HG03139 (cell line): ENCODE data around the gene CDH3.

Experiments
- ATAC-seq: cut with Tn5 transposase; IDR thresholded peaks from one replicate; pipeline ENCODE4 v1.9.1; 2021; ENCODE audit not compliant: unreplicated experiment

Gene CDH3

GRCh38 chr16:68644715-68645493 lies at the start of gene CDH3:
TSS of gene CDH3 (plus strand) at chr16:68645310. CDS start at chr16:68645380, 70 bp downstream.
- ATAC-seq: no peak

- ATAC-seq: no peak
These were observed 48.8 kb upstream of the CDH3 start for GRCh38 chr16:68596266-68596665.

- no peak for ATAC-seq
These were observed 45.5 kb upstream of the CDH3 start for GRCh38 chr16:68599586-68599985.

- ATAC-seq: no peak
These were observed 39.4 kb upstream of the CDH3 start for GRCh38 chr16:68605746-68606145.

GRCh38 chr16:68607443-68607842 lies 37.7 kb upstream of the CDH3 start:
- ATAC-seq: no peak

GRCh38 chr16:68608330-68608729 lies 36.8 kb upstream of the CDH3 start:
- ATAC-seq: no peak

- ATAC-seq: no peak
These were observed 32.1 kb upstream of the CDH3 start for GRCh38 chr16:68612996-68613395.

- ATAC-seq: no peak
These were observed 27.4 kb upstream of the CDH3 start for GRCh38 chr16:68617734-68618133.

GRCh38 chr16:68626557-68626956 lies 18.6 kb upstream of the CDH3 start:
- no peak for ATAC-seq

- no peak for ATAC-seq
These were observed 17.1 kb upstream of the CDH3 start for GRCh38 chr16:68627951-68628425.

- no peak for ATAC-seq
These were observed 15.7 kb upstream of the CDH3 start for GRCh38 chr16:68629351-68629910.

GRCh38 chr16:68636064-68636560 lies 9.0 kb upstream of the CDH3 start:
- no peak for ATAC-seq

GRCh38 chr16:68636818-68637217 lies 8.3 kb upstream of the CDH3 start:
- no peak for ATAC-seq

GRCh38 chr16:68640972-68641371 lies 4.1 kb upstream of the CDH3 start:
- no peak for ATAC-seq

GRCh38 chr16:68642047-68642435 lies 3.1 kb upstream of the CDH3 start:
- no peak for ATAC-seq

GRCh38 chr16:68642436-68643101 lies 2.5 kb upstream of the CDH3 start:
- ATAC-seq: no peak

GRCh38 chr16:68643227-68643626 lies 1.9 kb upstream of the CDH3 start:
- ATAC-seq: no peak

GRCh38 chr16:68643847-68644246 lies 1.3 kb upstream of the CDH3 start:
- ATAC-seq: no peak

- no peak for ATAC-seq
These were observed 814 bp upstream of the CDH3 start for GRCh38 chr16:68644296-68644695.

GRCh38 chr16:68645494-68646388 lies 631 bp downstream of the CDH3 start:
- no peak for ATAC-seq
